HCT116 (cell line): ENCODE results near the gene LMTK3.

Source experiments
- ATF3 ChIP-seq: IDR thresholded peaks from 2 replicates; pipeline ENCODE4 v1.6.1; 2012
- CTCF ChIP-seq, 3 experiments: fragments of 200-600 bp in 1 of 3; sonication (generic) in 1 of 3; IDR thresholded peaks in 2 of 3; conservative IDR thresholded peaks in 1 of 3; 2 replicates each; pipeline ENCODE4 v1.5.1; 2012 to 2017; ENCODE audit warnings: low read depth in 2 of 3, low read length in 2 of 3, antibody characterized with exemption in 1 of 3, borderline replicate concordance in 1 of 3, control low read depth in 1 of 3, mild to moderate bottlenecking in 1 of 3, mixed read lengths in 1 of 3, mixed run types in 1 of 3, moderate library complexity in 1 of 3; ENCODE audit not compliant: insufficient read depth in 1 of 3
- EGR1 ChIP-seq: IDR thresholded peaks from 2 replicates; pipeline ENCODE4 v1.6.1; 2012; ENCODE audit warnings: low read depth
- ELF1 ChIP-seq: IDR thresholded peaks from 2 replicates; pipeline ENCODE4 v1.6.1; 2012; ENCODE audit warnings: low read depth, borderline replicate concordance
- EZH2 ChIP-seq: fragments of 200-600 bp; sonication (generic); IDR thresholded peaks from 2 replicates; pipeline ENCODE4 v1.6.1; 2017; ENCODE audit warnings: antibody characterized with exemption, mixed run types
- EZH2phosphoT487 ChIP-seq: fragments of 200-600 bp; IDR thresholded peaks from 2 replicates; pipeline ENCODE4 v1.6.1; 2018; ENCODE audit warnings: antibody characterized with exemption, borderline replicate concordance
- JUND ChIP-seq: IDR thresholded peaks from 2 replicates; pipeline ENCODE4 v1.6.1; 2012
- MAX ChIP-seq: IDR thresholded peaks from 2 replicates; pipeline ENCODE4 v1.6.1; 2012
- POLR2A ChIP-seq: IDR thresholded peaks from 2 replicates; pipeline ENCODE4 v1.7.0; 2011; ENCODE audit warnings: borderline replicate concordance; ENCODE audit not compliant: insufficient read depth, insufficient read length; ENCODE audit errors: extremely low read depth
- POLR2AphosphoS5 ChIP-seq: IDR thresholded peaks from 2 replicates; pipeline ENCODE4 v1.6.1; 2011; ENCODE audit warnings: mild to moderate bottlenecking, low read depth, low read length, moderate library complexity
- RAD21 ChIP-seq: IDR thresholded peaks from 2 replicates; pipeline ENCODE4 v1.6.1; 2012; ENCODE audit warnings: low read depth, mild to moderate bottlenecking
- SRF ChIP-seq: IDR thresholded peaks from 2 replicates; pipeline ENCODE4 v1.6.1; 2012; ENCODE audit warnings: low read depth
- ZBTB33 ChIP-seq: IDR thresholded peaks from 2 replicates; pipeline ENCODE4 v1.6.1; 2011; ENCODE audit warnings: mild to moderate bottlenecking, low read length, moderate library complexity; ENCODE audit not compliant: insufficient replicate concordance; ENCODE audit errors: extremely low read depth

GRCh38 chr19:48511800-48512503 lies at the start of gene LMTK3:
- TF ChIP-seq EZH2phosphoT487 (no peak), CTCF (IDR thresholded peaks at IDR 0.05 in 2 of 3, conservative IDR thresholded peaks at IDR 0.05 in 1 of 3; ENCODE audit: borderline replicate concordance in 1 of 3, insufficient read depth in 1 of 3, low read depth in 2 of 3, low read length in 2 of 3) (no peak), POLR2A (no peak), MAX (no peak), EZH2 (no peak), SRF (no peak), ATF3 (no peak), ELF1 (no peak), EGR1 (no peak), POLR2AphosphoS5 (no peak), JUND (no peak), RAD21 (no peak), ZBTB33 (no peak)
